Fibroblast of skin of abdomen (primary cell): ENCODE results near the gene GPC3.

Experiments
- DNase-seq: peaks from one replicate; pipeline ENCODE4 v3.0.0-alpha.2; 2013

The GPC3 gene

GRCh38 chrX:133966199-133966598 is 19.2 kb downstream of the GPC3 start:
- DNase-seq: no peak

DNA sequence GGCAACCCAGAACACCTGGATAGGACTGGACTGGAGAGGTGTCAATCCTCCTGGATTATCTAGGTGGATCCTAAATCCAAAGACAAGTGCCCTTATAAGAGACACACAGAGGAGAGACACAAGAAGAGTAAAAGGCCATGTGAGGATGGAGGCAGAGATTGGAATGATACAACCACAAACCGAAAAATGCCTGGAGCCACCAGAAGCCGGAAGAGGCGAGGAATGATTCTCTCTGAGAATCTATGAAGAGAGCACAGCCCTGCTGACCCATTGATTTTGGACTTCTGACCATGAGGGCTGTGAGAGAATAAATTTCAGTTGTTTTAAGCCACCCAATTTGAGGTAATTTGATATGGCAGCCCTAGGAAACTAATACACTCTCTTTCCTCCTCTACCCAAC is 20.1 kb downstream of the GPC3 start:
- DNase-seq: no peak

- DNase-seq: no peak
Measured at GRCh38 chrX:133961046-133961445, 24.3 kb downstream of the GPC3 start.

GRCh38 chrX:133959972-133960371 is 25.4 kb downstream of the GPC3 start:
- DNase-seq: no peak

DNA sequence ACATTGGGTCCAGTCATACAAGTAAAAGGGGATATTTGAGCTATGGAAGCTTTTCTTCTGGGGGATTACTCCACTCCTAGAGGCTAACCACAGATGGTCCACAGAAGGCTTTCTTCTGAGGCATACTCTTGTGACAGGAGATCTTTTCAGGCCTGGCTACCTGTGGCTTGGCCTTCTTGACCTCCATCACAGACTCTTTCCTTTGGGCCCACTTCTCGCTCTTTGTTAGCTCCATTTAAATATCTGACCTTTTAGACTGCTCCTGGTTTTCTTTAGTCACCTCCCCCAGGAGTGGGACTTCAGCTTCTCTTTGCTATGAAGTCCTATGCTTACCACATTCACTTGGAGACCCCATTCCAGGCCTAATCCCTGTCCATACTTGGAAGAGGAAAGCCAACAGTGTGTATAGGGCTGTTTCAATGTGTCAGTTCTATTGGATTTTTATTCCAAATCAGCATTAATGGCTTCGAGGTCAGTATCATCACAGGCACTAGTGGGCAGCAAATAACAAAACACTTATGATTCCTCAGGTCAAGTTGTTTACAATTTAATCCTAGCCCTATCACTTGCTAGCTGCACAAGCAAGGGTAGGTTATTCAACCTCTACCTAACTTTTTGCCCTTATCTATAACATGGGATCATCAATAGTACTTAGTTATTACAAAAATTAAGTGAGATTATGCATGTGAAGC is 26.3 kb downstream of the GPC3 start:
- DNase-seq: no peak

GRCh38 chrX:133956570-133957340 is 28.6 kb downstream of the GPC3 start:
- DNase-seq: no peak

DNA sequence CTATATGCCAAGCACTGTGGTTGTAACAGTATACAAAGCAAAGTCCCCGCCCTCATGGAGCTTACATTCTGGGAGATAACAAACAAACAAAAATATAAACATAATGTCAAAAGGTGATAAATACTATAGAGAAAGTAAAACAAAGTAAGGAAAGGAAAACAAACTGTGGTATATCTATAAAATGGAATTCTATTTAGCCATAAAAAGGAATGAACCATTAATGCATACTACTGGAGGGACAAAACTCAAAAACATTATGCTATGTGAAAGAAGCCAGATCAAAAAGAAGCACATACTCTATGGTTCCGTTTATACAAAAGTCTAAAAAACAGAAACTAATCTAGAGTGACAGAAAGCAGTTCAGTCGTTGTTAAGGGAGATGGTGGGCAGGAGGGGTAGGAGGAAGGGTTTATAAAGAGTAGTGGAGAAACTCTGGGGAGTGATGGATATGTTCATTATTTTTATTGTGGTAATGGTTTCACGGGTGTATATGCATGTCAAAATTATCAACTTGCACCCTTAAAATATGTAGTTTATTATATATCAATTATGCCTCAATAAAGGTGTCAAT is 31.5 kb downstream of the GPC3 start:
- no peak for DNase-seq

GRCh38 chrX:133953078-133953477 is 32.3 kb downstream of the GPC3 start:
- no peak for DNase-seq

- DNase-seq: no peak
Measured at GRCh38 chrX:133951098-133951497, 34.3 kb downstream of the GPC3 start.

GRCh38 chrX:133950214-133950613 is 35.2 kb downstream of the GPC3 start:
- DNase-seq: no peak

DNA sequence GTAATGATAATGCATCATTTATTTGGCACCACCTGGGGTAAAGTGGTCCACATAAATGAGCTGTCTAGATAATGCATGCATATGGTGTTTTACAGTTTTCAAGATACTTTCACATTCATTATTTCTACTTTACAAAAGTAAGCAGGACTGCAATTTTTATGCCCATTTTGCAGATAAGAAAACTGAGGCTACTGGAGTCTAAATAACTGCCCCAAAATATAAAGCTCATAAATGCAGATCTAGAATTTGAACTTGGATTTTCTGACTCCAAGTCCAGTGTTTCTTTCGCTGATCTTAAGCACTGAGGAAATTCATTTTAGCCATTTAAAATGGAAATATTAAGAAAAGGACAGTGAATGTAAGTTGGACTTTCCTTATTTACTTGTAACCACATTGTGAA is 36.5 kb downstream of the GPC3 start:
- no peak for DNase-seq

- no peak for DNase-seq
Measured at GRCh38 chrX:133947996-133948395, 37.4 kb downstream of the GPC3 start.

GRCh38 chrX:133947022-133947421 is 38.4 kb downstream of the GPC3 start:
- DNase-seq: no peak

GRCh38 chrX:133943507-133943906 is 41.9 kb downstream of the GPC3 start:
- DNase-seq: no peak

GRCh38 chrX:133939655-133940302 is 45.6 kb downstream of the GPC3 start:
- no peak for DNase-seq

DNA sequence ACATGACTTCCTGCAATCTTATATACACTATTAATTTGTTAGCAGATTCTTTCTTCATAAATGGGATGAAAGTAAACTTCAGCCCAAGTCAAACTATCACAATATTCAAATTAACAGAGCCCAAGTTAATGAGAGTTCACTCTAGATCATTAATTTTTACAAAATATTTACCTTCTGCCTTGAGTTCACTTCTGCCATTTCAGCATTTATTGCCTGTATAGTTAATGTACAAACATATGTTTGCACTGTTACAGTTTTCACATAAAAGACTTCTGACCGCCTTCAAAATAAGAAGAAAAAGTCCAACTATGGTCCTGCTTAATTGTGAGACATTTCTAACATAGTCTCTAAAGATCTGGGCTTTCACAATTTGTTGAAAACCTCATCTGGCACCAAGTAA is 46.9 kb downstream of the GPC3 start:
- DNase-seq: no peak

GRCh38 chrX:133937022-133937421 is 48.4 kb downstream of the GPC3 start:
- DNase-seq: no peak

- DNase-seq: no peak
Measured at GRCh38 chrX:133935076-133935475, 50.3 kb downstream of the GPC3 start.

DNA sequence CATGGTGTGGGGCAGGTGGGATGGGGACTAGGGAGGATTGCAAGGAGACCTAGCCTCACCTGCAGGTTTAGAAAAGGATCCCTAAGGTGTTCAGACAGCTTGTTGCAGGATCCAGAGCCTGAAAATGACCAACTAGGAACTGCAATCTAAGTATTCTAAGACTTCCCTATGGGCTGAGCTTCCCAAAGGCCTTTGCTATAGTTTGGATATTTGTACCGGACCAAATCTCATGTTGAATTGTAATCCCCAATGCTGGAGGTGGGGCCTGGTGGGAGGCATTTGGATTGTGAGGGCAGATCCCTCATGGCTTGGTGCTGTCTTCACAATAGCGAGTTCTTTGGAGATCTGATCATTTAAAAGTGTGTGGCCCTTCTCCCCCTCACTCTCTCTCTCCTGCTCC is 52.1 kb downstream of the GPC3 start:
- DNase-seq: no peak

GRCh38 chrX:133929836-133930464 is 55.4 kb downstream of the GPC3 start:
- DNase-seq: no peak

DNA sequence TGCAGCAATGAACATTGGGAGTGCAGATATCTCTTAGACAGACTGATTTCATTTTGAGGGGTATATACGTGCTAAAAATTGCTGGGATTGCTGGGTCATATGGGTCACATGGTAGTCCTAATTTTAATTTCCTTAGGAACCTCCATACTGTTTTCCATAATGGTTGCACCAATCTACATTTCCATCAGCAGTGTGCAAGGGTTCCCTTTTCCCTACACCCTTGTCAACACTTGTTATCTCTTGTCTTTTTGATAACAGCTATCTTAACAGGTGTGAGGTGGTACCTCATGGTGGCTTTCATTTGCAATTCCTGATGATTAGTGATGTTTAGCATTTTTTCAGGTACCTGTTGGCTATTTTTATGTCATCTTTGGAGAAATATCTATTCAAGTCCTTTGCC is 57.0 kb downstream of the GPC3 start:
- no peak for DNase-seq

DNA sequence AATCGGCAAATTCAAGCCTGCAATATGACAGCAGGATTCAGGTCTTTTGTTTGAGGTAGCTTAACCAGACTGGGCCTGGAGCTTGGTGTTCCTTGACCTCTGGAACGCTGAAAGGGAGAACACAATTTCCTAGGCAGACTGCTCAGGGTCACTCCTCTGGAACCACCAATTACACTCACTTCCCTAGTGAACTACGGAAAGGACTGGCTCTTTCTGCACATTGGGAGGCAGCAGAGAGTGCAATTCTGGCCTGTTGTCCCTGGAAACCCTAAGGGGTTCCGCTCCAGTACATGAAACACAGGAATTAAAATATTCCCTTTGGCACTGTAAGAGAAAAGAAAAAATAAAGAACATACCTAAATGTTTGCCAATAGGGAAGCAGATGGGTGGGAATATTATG is 58.6 kb downstream of the GPC3 start:
- no peak for DNase-seq

GRCh38 chrX:133926099-133926498 is 59.3 kb downstream of the GPC3 start:
- no peak for DNase-seq
